IPS DF 4.7 (cell line): Measurements from ENCODE around the gene DENND1A.

Source experiments
- DNase-seq: peaks from one replicate; pipeline ENCODE4 v3.0.0-alpha.2; 2013; ENCODE audit warnings: low spot score; ENCODE audit errors: extremely low read depth

The DENND1A gene

GRCh38 chr9:123375469-123376132 lies 554.3 kb downstream of the DENND1A start:
- DNase-seq = no peak

- no peak for DNase-seq
These were observed 556.0 kb downstream of the DENND1A start for GRCh38 chr9:123373946-123374345.

GRCh38 chr9:123373447-123373923 lies 556.4 kb downstream of the DENND1A start:
- no peak for DNase-seq

DNA sequence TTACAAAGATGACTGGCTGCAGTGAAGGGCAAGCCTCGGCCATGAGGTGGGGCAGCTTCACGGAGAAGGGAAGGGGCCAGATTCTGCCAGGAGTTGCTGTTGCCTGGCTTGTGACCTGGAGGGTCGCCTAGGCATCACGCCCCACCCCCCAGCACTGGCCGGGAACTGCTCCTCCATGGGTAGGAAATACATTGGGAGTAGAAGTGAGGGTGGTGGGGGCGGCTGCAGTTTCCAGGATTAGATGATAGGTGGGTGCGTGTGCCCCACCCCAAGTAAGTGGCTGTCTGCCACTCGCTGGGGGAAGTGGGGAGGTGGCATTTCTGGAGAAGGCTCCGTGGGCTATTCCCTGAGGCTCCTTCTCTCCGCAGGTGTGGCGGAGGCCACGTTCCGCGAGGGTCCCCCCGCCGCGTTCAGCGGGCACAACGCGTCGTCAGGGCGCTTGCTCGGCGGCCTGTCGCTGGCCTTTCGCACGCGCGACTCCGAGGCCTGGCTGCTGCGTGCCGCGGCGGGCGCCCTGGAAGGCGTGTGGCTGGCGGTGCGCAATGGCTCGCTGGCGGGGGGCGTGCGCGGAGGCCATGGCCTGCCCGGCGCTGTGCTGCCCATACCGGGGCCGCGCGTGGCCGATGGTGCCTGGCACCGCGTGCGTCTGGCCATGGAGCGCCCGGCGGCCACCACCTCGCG lies 557.0 kb downstream of the DENND1A start:
- DNase-seq = no peak

- no peak for DNase-seq
These were observed 557.9 kb downstream of the DENND1A start for GRCh38 chr9:123371805-123372590.

- DNase-seq = no peak
These were observed 558.7 kb downstream of the DENND1A start for GRCh38 chr9:123371228-123371584.

- DNase-seq = no peak
These were observed 559.2 kb downstream of the DENND1A start for GRCh38 chr9:123370526-123371227.

GRCh38 chr9:123370108-123370507 lies 559.8 kb downstream of the DENND1A start:
- DNase-seq = no peak

GRCh38 chr9:123369296-123369695 lies 560.6 kb downstream of the DENND1A start:
- no peak for DNase-seq

- no peak for DNase-seq
These were observed 561.3 kb downstream of the DENND1A start for GRCh38 chr9:123368536-123369153.

DNA sequence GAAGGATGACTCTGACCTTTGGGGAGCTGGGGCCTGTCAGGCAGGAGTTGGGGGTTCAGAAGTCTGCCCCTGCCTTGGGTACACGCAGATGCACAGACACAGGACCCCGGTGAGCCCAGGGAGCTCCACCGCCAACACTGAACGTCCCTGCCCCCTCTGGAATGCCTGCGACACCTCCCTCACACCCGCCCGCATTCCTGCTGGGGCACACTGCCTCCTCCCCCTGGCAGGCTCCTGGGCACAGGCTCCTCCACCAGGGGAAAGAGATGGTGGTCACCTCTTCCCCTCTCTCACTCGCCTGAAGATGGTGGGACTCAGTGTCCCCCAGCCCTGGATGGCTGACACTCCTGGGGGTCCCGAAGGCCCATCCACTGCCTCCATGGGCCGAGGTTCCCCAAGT lies 561.9 kb downstream of the DENND1A start:
- no peak for DNase-seq

DNA sequence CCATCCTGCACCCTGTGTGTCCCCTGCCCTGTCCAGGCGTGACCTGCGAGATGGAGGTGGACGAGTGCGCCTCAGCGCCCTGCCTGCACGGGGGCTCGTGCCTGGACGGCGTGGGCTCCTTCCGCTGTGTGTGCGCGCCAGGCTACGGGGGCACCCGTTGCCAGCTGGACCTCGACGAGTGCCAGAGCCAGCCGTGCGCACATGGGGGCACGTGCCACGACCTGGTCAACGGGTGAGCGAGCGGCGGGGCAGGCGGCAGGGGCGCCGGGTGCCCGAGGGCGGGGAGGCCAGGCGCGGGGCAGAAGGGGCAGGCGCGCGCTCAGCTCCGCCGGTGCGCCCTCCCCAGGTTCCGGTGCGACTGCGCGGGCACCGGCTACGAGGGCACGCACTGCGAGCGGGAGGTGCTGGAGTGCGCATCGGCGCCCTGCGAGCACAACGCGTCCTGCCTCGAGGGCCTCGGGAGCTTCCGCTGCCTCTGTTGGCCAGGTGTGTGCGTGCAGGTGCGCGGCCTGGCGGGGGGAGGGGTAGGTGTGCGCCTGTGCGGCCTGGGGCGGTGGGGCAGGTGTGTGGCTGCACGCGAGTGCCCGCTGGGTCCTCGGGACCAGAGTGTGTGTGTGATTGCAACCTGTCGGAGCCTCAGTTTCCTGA lies 563.9 kb downstream of the DENND1A start:
- no peak for DNase-seq

- no peak for DNase-seq
These were observed 564.5 kb downstream of the DENND1A start for GRCh38 chr9:123365287-123365880.

- no peak for DNase-seq
These were observed 565.6 kb downstream of the DENND1A start for GRCh38 chr9:123364241-123364824.

DNA sequence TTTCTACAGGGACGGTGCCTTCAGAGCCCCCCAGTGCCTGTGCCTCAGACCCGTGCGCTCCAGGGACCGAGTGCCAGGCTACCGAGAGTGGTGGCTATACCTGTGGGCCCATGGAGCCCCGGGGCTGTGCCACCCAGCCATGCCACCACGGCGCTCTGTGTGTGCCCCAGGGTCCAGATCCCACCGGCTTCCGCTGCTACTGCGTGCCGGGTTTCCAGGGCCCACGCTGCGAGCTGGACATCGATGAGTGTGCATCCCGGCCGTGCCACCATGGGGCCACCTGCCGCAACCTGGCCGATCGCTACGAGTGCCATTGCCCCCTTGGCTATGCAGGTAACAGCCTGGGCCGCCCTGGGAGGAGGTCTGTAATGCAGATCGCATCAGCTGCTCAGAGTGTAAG lies 567.1 kb downstream of the DENND1A start:
- DNase-seq = no peak

DNA sequence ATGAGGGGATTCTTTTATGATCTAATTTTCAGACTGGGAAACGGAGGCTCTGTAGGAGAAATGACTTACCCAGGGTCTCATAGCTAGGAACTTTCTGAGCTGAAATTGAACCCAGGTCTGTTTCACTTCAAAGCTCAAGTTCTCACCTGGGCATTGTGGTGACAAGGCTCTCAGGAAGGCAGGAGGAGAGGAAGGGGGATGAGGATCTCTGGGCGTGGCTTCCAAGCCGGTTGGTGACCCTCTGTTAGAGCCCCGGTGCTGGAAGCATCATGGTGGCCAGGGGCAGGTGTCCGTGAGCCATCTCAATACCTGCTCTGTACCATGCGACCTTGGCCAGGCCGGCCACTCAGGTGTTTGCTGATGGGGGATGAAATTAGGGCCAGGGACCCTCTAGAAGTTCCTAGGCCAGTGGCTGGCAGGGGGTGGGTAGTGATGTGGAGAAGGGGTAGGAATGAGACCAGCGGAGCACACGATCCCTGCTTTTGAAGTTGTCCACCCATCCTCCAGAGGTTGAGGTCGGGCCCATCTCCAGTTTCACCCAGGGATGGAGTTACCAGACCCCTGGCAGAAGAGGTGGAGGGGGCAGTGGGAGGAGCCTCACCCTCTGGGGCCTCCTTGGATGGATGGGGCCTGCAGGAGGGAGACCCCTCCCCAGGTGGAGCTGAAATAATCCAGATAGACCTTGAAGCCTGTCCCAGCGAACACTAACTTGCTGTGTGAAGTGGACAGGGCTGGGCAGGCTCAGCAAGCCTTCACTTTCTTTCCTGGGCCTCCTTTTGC lies 568.0 kb downstream of the DENND1A start:
- DNase-seq = no peak

- DNase-seq = no peak
These were observed 568.7 kb downstream of the DENND1A start for GRCh38 chr9:123361086-123361730.

GRCh38 chr9:123360161-123361085 lies 569.5 kb downstream of the DENND1A start:
- DNase-seq = no peak
